GM18519 (cell line): ENCODE results near the gene NDUFA11.
"Not testable (repeated sequence)": the region's sequence is repeated elsewhere in the genome, so short reads cannot be mapped to it uniquely, and the experiment has no call there.

Experiments used
- ATAC-seq: cut with Tn5 transposase; IDR thresholded peaks from one replicate; pipeline ENCODE4 v1.9.1; 2021; ENCODE audit warnings: mild to moderate bottlenecking, moderate library complexity; ENCODE audit not compliant: unreplicated experiment, low FRiP score

Gene NDUFA11

DNA sequence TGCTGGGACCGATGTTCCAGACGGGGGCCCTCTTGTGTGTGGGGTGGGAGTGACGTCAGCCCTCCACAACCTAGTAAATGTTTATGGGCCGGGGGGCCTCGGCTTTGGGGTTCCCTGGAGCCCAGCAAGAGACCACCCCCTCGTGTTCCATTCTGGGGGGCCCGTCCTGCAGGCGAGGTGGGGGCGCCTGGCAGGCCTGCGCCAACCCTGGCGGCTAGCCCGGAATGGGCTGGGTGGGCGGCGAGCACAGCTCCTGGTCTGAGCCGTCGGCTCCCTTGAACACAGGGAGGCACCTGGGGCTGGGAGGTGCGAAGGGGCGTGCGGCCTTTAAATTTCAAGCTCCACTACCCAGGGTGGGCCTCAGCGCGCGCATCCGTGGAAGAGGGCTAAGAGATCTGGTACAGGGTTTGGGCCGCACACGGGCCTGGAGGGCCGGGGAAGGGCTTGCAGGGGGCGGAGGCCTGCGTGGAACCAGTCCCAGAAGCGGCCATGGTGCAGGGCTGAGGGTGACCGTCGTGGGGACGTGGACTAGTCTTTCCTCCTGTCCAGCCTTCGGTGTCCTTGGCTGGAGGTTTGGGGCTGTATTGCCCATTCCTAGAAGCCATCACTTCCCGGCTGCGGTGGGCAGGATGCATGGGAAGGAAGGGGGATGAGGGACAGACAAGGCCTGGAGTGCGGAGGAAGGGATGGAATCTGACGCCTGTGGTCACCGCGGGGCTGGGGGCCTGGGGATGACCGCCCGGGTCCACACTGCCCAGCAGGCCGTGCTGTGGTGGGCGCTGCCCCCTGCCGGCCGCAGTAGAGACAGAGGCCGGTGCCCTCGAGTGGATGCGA is 11.4 kb downstream of the NDUFA11 start:
- no peak for ATAC-seq

DNA sequence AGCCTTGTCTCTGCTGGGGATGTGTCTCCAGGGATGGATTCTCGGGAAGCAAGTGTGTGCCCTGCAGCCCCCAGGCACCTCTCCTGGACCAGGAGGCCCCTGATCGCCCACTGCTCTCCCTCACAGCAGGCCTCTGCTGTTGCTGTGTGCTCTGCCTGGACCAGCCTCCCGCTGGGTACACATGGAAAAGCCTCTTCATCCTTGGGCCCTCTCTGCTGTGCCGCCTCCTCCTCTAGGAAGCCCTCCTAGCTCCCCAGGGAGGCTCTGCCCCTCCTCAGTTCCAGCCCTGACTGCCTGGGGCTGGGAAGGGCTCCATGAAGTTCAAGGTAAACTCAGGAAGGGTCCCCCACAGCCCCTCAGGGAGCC is 12.0 kb downstream of the NDUFA11 start:
- ATAC-seq = no peak

- ATAC-seq = no peak
These were observed 13.5 kb downstream of the NDUFA11 start for GRCh38 chr19:5890099-5890498.

DNA sequence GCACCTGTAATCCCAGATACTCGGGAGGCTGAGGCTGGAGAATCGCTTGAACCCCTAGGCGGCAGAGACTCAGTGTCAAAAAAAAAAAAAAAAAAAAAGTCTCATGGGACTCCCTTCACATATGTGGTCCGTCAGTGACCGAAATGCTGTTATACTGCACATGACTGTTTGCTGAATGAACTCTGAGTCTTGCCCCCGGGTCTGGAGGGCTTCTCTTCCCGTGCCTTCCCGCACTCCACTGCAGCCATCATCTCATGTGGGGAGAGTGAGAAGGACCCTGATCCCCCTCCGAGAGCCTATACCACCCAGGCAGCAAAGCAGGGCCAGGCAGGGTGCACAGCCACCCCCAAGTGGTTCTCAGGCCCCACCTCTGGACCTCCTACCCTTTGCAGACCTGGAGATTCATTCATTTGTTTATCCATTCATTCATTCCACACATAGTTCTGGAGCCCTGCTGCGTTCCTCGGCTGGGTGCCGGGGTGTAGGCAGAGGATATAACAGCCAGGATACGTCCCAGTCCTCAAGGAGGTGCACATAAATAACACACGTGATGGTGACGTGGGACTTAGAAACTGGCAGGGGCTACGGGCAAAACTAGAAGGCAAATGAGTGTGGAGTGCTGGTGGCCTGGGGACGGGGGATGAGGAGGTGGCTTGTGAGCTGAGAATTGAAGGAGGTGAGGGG is 14.2 kb downstream of the NDUFA11 start:
- no peak for ATAC-seq

DNA sequence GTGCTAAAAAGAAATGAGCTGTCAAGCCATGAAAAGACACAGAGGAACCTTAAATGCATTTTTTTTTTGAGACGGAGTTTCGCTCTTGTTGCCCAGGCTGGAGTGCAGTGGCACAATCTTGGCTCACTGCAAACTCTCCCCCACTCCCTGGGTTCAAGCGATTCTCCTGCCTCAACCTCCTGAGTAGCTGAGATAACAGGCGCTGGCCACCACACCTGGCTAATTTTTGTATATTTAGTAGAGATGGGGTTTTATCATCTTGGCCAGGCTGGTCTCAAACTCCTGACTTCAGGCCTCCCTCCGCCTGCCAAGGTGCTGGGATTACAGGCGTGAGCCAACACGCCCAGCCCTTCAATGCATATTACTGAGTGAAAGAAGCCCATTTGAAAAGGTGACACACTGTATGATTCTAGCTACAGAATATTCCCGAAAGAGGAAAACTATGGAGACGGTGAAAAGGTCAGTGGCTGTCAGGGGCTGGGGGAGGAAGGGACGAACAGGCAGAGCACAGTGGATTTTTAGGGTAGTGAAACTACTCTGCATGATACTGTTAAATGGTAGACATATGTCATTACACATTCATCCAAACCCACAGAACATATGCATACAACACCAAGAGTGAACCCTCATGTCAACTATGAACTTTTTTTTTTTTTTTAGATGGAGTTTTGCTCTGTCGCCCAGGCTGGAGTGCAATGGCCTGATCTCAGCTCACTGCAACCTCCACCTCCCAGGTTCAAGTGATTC is 19.4 kb downstream of the NDUFA11 start:
- ATAC-seq = not testable (repeated sequence)

DNA sequence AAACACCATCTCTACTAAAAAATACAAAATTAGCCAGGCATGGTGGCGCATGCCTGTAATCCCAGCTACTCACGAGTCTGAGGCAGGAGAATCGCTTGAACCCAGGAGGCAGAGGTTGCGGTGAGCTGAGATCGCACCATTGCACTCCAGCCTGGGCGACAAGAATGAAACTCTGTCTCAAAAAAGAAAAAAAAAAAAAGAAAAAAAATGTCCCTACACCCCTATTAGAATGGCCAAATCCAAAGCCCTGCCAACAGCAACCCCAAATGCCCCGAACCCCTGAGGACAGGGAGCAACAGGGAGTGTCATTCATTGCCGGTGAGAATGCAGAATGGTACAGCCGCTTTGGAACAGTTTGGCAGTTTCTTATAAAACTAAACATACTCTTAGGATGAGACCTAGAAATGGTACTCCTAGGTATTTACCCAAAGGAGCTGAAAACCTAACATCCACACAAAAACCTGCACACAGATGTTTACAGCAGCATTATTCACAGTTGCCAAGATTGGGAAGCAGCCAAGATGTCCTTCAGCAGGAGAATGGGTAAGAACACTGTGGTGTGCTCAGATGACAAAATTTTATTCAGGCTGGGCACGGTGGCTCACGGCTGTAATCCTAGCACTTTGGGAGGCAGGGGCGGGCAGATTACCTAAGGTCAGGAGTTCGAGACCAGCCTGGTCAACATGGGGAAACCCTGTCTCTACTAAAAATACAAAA is 20.3 kb downstream of the NDUFA11 start:
- not testable (repeated sequence) for ATAC-seq

DNA sequence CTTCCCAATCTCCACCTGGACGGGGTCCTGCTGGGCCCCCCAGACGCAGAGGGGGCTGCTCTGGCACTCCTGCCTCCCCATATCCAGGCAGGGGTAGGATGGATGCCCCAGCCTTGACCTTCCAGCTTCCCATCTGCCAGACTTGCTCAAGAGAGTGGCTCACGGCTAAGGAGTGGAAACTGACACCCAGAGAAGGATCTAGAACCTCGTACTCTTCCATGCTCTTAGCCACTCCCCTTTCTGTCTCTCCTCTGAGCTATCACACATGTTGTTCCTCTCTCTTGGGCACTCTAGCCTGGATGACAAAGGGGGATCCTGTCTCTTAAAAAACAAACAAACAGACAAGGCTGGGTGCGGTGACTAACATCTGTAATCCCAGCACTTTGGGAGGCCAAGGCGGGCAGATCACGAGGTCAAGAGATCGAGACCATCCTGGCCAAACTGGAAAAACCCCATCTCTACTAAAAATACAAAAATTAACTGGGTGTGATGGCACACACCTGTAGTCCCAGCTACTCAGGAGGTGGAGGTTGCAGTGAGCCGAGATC is 21.1 kb downstream of the NDUFA11 start:
- ATAC-seq = no peak

DNA sequence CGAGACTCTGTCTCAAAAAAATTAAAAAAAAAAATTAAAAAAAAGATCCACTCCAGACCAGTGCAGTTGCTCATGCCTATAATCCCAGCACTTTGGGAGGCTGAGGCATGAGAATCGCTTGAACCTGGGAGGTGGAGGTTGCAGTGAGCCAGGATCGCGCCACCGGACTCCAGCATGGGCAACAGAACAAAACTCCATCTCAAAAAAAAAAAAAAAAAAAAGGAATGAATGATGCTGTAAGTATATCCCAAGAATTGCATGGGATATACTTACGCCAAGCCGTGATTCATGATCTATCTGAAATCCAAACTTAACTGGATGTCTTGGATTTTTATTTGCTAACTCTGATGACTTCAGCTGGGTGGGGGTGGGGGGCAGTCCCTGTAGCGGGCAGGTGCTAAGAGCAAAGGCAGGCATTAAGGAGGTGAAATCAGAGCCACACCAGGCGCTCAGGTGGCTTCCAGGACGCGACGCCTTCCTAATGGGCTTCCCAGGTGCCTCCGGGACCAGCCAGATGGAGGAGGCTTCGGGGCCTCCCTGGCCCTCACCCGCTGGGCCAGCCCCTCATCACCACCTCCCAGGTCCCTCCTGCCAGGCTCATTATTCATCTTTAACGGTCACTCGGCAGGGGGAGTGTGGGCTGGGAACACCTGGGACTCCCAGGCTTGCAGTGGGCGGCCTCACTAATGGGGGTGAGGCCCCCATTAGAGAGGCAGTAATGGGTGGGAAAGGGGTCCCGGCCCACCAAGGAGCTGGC is 21.9 kb downstream of the NDUFA11 start:
- no peak for ATAC-seq

DNA sequence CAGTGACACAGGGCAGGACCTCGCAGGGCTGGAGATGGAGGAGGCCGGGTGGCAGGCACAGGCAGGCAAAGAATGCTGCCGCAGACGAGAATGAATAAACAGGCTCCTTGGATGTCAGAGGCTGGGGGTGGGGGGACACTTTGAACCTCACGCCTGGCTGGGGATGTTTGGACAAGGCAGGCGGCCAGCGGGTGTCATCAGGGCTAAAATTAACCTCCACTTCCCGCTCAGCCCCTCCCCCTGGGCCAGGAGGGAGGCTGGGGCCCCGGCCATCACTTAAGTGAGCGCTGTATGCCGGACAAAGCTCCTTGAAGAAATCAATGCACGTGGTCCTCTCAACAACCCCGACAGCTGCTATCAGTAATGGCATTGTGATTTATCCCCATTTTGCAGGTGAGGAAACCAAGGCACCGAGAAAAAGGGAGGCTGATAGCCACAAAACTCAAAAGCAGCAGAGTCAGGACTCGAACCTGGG is 22.9 kb downstream of the NDUFA11 start:
- no peak for ATAC-seq

DNA sequence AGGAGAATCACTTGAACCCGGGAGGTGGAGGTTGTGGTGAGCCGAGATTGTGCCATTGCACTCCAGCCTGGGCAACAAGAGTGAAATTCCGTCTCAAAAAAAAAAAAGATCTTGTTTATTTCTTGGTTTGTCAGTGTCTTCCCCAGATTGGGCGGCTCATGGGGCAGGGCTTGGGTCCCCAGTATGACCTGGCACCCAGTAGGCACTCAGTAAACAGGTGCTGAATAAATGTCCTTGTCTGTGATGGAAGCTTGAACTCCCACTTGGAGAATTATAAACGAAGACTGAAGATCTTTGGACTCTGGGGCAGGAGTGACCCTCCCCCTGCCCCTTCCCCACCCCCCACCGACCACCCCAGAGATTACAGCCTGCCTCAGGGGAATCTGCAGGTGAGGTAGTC is 23.4 kb downstream of the NDUFA11 start:
- no peak for ATAC-seq

DNA sequence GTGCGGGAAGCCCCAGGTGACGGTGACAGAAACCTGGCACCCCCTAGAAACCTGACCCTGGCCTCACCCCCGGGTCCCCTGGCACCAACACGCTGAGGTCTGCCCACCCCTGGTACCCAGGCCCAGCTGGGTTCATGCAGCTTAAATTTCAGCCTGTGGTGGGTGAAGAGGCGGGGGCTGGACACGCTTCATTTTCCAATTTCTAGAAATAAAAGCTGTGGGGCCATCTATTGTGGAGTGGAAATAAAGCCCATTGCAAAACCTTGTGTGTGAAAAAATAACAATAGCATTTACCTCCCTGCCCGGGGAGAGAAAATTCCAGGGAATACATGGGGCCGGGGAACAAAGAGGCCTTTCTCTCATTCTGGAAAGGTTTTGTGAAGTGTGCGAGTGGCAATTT is 25.7 kb downstream of the NDUFA11 start:
- no peak for ATAC-seq

- ATAC-seq = no peak
These were observed 26.2 kb downstream of the NDUFA11 start for GRCh38 chr19:5877427-5877826.

- ATAC-seq = not testable (repeated sequence)
These were observed 29.1 kb downstream of the NDUFA11 start for GRCh38 chr19:5874496-5874895.

GRCh38 chr19:5873617-5874199 is 29.9 kb downstream of the NDUFA11 start:
- no peak for ATAC-seq

DNA sequence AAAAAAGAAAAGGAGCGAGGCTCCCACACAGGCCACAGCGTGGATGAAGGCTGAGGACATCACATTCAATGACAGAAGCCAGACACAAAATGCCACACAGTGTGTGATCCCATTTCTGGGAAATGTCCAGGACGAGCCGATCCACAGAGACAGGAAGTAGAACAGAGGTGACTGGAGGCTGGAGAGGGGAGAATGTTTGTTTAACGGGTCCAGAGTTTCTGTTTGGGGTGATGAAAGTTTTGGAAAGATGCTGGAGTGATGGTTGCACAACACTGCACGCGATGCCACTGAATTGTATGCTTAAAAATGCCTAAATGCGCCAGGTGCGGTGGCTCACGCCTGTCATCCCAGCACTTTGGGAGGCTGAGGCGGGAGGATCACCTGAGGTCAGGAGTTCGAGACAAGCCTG is 32.6 kb downstream of the NDUFA11 start:
- ATAC-seq = no peak

- no peak for ATAC-seq
These were observed 36.1 kb downstream of the NDUFA11 start for GRCh38 chr19:5867201-5868136.

DNA sequence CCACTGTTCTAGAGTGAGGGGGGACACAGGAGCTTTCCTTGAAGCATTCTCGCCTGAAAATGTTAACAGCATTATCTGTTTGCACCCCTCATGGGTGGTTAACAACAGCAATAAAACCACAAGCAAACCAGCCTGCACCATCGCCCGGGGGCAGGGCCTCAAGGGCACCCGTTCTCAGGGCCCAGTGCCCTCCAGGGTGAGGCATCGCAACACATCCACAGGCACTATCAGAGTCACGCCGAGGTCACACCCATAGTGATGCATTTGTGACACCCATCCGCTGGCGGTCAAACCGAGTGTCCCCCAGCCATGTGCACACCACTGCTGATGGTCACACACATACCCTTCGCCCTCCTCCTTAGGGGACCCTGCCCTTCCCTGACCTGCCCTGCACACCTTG is 37.8 kb downstream of the NDUFA11 start:
- ATAC-seq = no peak
